Suprapubic skin (tissue), 4 donors: ENCODE results near the gene RGMB. TPM values are rescaled to one million over a fixed set of nuclear protein-coding genes. Genes with fewer than 3 reads are reported as not detected.

Source experiments
- DNase-seq, 2 donors: peaks; one replicate each; pipeline ENCODE4 v3.0.0-alpha.2; 2019; ENCODE audit warnings: low spot score in 2 of 2
- H3K27ac ChIP-seq: fragments of 200-600 bp; sonication (generic); one replicate; pipeline ENCODE4 v1.5.1; 2019
- H3K27me3 ChIP-seq: fragments of 200-600 bp; sonication (generic); one replicate; pipeline ENCODE4 v1.5.1; 2019
- H3K36me3 ChIP-seq: fragments of 200-600 bp; sonication (generic); one replicate; pipeline ENCODE4 v1.5.1; 2019
- H3K4me1 ChIP-seq: fragments of 200-600 bp; sonication (generic); one replicate; pipeline ENCODE4 v1.5.1; 2019
- H3K4me3 ChIP-seq: fragments of 200-600 bp; sonication (generic); one replicate; pipeline ENCODE4 v1.5.1; 2019; ENCODE audit warnings: mild to moderate bottlenecking
- H3K9me3 ChIP-seq: fragments of 200-600 bp; sonication (generic); one replicate; pipeline ENCODE4 v1.5.1; 2019
- EP300 ChIP-seq: sonication (generic); formaldehyde crosslinking; IDR thresholded peaks from one replicate; pipeline ENCODE4 v1.6.1; 2017; ENCODE audit warnings: antibody characterized with exemption
- POLR2A ChIP-seq, 2 donors: fragments of 450-650 bp; IDR thresholded peaks; one replicate each; pipeline ENCODE4 v1.6.1; 2017; ENCODE audit warnings: antibody characterized with exemption in 2 of 2, mild to moderate bottlenecking in 2 of 2, moderate library complexity in 2 of 2
- POLR2AphosphoS5 ChIP-seq, 3 donors: sonication (generic); formaldehyde crosslinking; IDR thresholded peaks; one replicate each; pipeline ENCODE4 v1.6.1; 2017; ENCODE audit warnings: antibody characterized with exemption in 3 of 3
- WGBS: methylation state at CpG from one replicate; pipeline ENCODE4 v1.1.5; 2018; 5-methylcytosine and 5-hydroxymethylcytosine counted together
- total RNA-seq, 4 donors: library from RNA; depleted of rRNA; stranded (reverse); fragments of >200 nt; gene quantifications; one replicate each; pipeline ENCODE4 v1.1.0, GENCODE V29; 2016
- TF ChIP-seq, protein P1 (sequence below), 2 donors: fragments of 200-600 bp in 1 of 2; fragments of 450-650 bp in 1 of 2; sonication (generic) in 1 of 2; IDR thresholded peaks; one replicate each; pipeline ENCODE4 v1.5.1; 2016 to 2019; ENCODE audit warnings: antibody characterized with exemption in 2 of 2, mild to moderate bottlenecking in 1 of 2, moderate library complexity in 1 of 2

RGMB gene
- total RNA-seq, 4 donors from 2014 or later: 47.7 to 73.2 (median 70.8) TPM

GRCh38 chr5:98795243-98795642 lies 21.8 kb downstream of the RGMB start:
- Histone ChIP-seq H3K27me3 (no peaks in the 10 kb centered on the region), H3K36me3 (peaks cover 9% of the 10 kb centered on the region), H3K4me1 (peaks cover 32% of the 10 kb centered on the region), H3K4me3 (no peak overlapping the region), H3K27ac (no peak overlapping the region), H3K9me3 (no peaks in the 10 kb centered on the region)
- WGBS: 72% methylated on average over 5 of the region's 5 CpGs
- TF ChIP-seq POLR2A (IDR thresholded peaks at IDR 0.05): no peak
- TF ChIP-seq POLR2AphosphoS5 (IDR thresholded peaks at IDR 0.05): no peak
- TF ChIP-seq, protein P1, sequence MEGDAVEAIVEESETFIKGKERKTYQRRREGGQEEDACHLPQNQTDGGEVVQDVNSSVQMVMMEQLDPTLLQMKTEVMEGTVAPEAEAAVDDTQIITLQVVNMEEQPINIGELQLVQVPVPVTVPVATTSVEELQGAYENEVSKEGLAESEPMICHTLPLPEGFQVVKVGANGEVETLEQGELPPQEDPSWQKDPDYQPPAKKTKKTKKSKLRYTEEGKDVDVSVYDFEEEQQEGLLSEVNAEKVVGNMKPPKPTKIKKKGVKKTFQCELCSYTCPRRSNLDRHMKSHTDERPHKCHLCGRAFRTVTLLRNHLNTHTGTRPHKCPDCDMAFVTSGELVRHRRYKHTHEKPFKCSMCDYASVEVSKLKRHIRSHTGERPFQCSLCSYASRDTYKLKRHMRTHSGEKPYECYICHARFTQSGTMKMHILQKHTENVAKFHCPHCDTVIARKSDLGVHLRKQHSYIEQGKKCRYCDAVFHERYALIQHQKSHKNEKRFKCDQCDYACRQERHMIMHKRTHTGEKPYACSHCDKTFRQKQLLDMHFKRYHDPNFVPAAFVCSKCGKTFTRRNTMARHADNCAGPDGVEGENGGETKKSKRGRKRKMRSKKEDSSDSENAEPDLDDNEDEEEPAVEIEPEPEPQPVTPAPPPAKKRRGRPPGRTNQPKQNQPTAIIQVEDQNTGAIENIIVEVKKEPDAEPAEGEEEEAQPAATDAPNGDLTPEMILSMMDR (IDR thresholded peaks at IDR 0.05): no peak
- TF ChIP-seq EP300: no peak
- no peak for DNase-seq

GRCh38 chr5:98796197-98796972 lies 22.9 kb downstream of the RGMB start:
- H3K9me3 ChIP-seq: no peaks in the 10 kb centered on the region
- DNase-seq: no peak
- H3K4me1 ChIP-seq: peaks cover 24% of the 10 kb centered on the region
- H3K4me3 ChIP-seq: no peak overlapping the region
- no peaks in the 10 kb centered on the region for H3K27me3 ChIP-seq
- H3K27ac ChIP-seq: no peak overlapping the region
- peaks cover 9% of the 10 kb centered on the region for H3K36me3 ChIP-seq
- WGBS: 11% methylated on average over 7 of the region's 7 CpGs
- no peak for TF ChIP-seq POLR2A (IDR thresholded peaks at IDR 0.05)
- TF ChIP-seq, protein P1 (IDR thresholded peaks at IDR 0.05): peak; percentile 66 to 71
- no peak for TF ChIP-seq POLR2AphosphoS5 (IDR thresholded peaks at IDR 0.05)
- no peak for TF ChIP-seq EP300

- peaks cover 3% of the 10 kb centered on the region for H3K36me3 ChIP-seq
- peaks cover 9% of the 10 kb centered on the region for H3K4me1 ChIP-seq
- DNase-seq: no peak
- H3K9me3 ChIP-seq: no peaks in the 10 kb centered on the region
- H3K27me3 ChIP-seq: no peaks in the 10 kb centered on the region
- TF ChIP-seq POLR2AphosphoS5 (IDR thresholded peaks at IDR 0.05): no peak
- no peak for TF ChIP-seq EP300
- TF ChIP-seq, protein P1 (IDR thresholded peaks at IDR 0.05): no peak
- TF ChIP-seq POLR2A (IDR thresholded peaks at IDR 0.05): no peak
- 91% methylated on average over 1 of the region's 1 CpG for WGBS
- H3K27ac ChIP-seq: no peak overlapping the region
- H3K4me3 ChIP-seq: no peak overlapping the region
Observed at GRCh38 chr5:98798371-98798770, 24.9 kb downstream of the RGMB start.

DNA sequence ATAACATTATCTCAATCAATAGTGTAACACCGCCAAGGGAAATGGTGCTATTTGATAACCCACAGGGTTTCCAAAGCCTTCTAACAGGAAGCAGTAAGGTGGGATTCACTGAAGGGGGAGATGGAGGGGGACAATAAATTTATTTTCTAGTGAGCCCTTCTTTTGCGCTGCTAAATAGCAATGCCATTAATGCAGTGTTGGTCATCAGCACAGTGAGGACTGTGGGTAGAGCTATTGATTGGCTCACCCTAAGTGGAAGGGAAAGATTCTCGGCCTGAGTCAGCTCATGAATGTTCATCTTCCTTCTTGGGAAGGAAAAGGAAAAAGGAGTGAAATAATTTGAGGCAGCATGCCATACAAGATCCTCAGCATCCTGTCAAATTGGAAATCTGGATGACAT lies 25.4 kb downstream of the RGMB start:
- TF ChIP-seq, protein P1 (IDR thresholded peaks at IDR 0.05): no peak
- TF ChIP-seq POLR2AphosphoS5 (IDR thresholded peaks at IDR 0.05) (no peak), POLR2A (IDR thresholded peaks at IDR 0.05) (no peak), EP300 (no peak)
- H3K9me3 ChIP-seq: no peaks in the 10 kb centered on the region
- no peaks in the 10 kb centered on the region for H3K36me3 ChIP-seq
- H3K4me1 ChIP-seq: peaks cover 9% of the 10 kb centered on the region
- WGBS: 91% methylated on average over 3 of the region's 3 CpGs
- H3K27ac ChIP-seq: no peak overlapping the region
- no peak overlapping the region for H3K4me3 ChIP-seq
- no peak for DNase-seq
- H3K27me3 ChIP-seq: no peaks in the 10 kb centered on the region

- no peak overlapping the region for H3K27ac ChIP-seq
- no peaks in the 10 kb centered on the region for H3K36me3 ChIP-seq
- H3K27me3 ChIP-seq: no peaks in the 10 kb centered on the region
- H3K4me3 ChIP-seq: no peak overlapping the region
- no peak for TF ChIP-seq POLR2A (IDR thresholded peaks at IDR 0.05)
- TF ChIP-seq, protein P1 (IDR thresholded peaks at IDR 0.05): no peak
- no peak for TF ChIP-seq POLR2AphosphoS5 (IDR thresholded peaks at IDR 0.05)
- no peak for TF ChIP-seq EP300
- H3K4me1 ChIP-seq: no peaks in the 10 kb centered on the region
- DNase-seq: no peak
- H3K9me3 ChIP-seq: peaks cover 15% of the 10 kb centered on the region
- 63% methylated on average over 2 of the region's 2 CpGs for WGBS
Observed at GRCh38 chr5:98804066-98804465, 30.6 kb downstream of the RGMB start.
